ENCODE results near the gene ERN1. TPM values are rescaled to one million over a fixed set of nuclear protein-coding genes. Genes with fewer than 3 reads are reported as not detected.

ERN1 gene
- total and polyA plus RNA-seq, 2 of the 13 experiments (the other 11 are each of a cell fraction or from before 2014, with no cell fraction given), result 6.0 to 12.7 TPM

DNA sequence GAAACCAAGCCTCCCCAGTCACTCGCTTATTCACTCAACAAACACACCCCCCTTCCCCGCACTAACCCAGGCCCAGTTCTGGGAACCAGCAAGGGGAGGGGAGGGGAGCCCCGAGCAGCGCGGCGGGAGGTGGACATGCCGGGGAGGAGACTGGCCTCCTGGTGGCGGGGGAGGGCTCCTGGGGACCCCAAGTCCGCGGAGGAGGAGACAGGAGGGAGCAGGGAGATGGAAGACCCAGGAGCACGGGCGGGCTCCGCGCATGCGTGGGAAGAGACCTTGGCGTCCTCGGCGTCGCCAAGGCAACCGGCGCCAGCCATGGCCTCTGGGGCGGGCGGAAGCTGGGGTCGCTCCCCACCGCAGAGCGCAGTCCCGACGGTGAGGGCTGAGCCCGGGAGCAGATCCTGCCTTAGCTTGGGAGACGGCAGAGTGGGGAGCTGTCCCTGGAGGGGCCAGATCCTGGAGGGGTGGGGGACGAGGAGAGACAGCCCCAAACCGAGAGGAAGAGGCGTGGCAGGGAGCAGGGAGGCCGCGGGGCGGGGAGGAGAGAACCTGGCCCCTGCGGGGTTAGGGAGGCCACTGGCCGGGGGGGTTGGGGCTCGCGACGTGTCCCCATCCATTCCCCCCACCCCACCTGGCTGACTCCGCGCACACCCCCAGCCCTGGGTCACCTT, 131.8 kb downstream of the ERN1 start, which contains the start of gene PRR29 (continued):
- TF ChIP-seq, protein P1, sequence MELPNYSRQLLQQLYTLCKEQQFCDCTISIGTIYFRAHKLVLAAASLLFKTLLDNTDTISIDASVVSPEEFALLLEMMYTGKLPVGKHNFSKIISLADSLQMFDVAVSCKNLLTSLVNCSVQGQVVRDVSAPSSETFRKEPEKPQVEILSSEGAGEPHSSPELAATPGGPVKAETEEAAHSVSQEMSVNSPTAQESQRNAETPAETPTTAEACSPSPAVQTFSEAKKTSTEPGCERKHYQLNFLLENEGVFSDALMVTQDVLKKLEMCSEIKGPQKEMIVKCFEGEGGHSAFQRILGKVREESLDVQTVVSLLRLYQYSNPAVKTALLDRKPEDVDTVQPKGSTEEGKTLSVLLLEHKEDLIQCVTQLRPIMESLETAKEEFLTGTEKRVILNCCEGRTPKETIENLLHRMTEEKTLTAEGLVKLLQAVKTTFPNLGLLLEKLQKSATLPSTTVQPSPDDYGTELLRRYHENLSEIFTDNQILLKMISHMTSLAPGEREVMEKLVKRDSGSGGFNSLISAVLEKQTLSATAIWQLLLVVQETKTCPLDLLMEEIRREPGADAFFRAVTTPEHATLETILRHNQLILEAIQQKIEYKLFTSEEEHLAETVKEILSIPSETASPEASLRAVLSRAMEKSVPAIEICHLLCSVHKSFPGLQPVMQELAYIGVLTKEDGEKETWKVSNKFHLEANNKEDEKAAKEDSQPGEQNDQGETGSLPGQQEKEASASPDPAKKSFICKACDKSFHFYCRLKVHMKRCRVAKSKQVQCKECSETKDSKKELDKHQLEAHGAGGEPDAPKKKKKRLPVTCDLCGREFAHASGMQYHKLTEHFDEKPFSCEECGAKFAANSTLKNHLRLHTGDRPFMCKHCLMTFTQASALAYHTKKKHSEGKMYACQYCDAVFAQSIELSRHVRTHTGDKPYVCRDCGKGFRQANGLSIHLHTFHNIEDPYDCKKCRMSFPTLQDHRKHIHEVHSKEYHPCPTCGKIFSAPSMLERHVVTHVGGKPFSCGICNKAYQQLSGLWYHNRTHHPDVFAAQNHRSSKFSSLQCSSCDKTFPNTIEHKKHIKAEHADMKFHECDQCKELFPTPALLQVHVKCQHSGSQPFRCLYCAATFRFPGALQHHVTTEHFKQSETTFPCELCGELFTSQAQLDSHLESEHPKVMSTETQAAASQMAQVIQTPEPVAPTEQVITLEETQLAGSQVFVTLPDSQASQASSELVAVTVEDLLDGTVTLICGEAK (IDR thresholded peaks at IDR 0.05), result no peak
- TF ChIP-seq, protein P1 (CRISPR knock-in tag; IDR thresholded peaks at IDR 0.05), result no peak
- no peak for TF ChIP-seq SMARCE1 (IDR thresholded peaks at IDR 0.05; ENCODE audit: borderline replicate concordance)
- TF ChIP-seq, protein P2, sequence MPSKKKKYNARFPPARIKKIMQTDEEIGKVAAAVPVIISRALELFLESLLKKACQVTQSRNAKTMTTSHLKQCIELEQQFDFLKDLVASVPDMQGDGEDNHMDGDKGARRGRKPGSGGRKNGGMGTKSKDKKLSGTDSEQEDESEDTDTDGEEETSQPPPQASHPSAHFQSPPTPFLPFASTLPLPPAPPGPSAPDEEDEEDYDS (CRISPR knock-in tag; IDR thresholded peaks at IDR 0.05), result peak; percentile 54
- TF ChIP-seq TBX2 (CRISPR knock-in tag; IDR thresholded peaks at IDR 0.05; ENCODE audit: borderline replicate concordance), result peak; percentile 39; the same call in 1 of the 2 replicates
- TF ChIP-seq, protein P3, sequence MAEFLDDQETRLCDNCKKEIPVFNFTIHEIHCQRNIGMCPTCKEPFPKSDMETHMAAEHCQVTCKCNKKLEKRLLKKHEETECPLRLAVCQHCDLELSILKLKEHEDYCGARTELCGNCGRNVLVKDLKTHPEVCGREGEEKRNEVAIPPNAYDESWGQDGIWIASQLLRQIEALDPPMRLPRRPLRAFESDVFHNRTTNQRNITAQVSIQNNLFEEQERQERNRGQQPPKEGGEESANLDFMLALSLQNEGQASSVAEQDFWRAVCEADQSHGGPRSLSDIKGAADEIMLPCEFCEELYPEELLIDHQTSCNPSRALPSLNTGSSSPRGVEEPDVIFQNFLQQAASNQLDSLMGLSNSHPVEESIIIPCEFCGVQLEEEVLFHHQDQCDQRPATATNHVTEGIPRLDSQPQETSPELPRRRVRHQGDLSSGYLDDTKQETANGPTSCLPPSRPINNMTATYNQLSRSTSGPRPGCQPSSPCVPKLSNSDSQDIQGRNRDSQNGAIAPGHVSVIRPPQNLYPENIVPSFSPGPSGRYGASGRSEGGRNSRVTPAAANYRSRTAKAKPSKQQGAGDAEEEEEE (CRISPR knock-in tag; IDR thresholded peaks at IDR 0.05; ENCODE audit: borderline replicate concordance), result peak; percentile 91; the same call in 1 of the 2 replicates
- TF ChIP-seq NCOA2 (CRISPR knock-in tag; IDR thresholded peaks at IDR 0.05), result 0 out of 2 replicates have a peak, but pooled peaks have one; percentile 18
- TF ChIP-seq HES4 (CRISPR knock-in tag; IDR thresholded peaks at IDR 0.05; ENCODE audit: borderline replicate concordance), result 0 out of 2 replicates have a peak, but pooled peaks have one; percentile 60
- TF ChIP-seq CREM (IDR thresholded peaks at IDR 0.05), result no peak
- TF ChIP-seq CREM (CRISPR knock-in tag; IDR thresholded peaks at IDR 0.05), result no peak
- TF ChIP-seq MXD4 (CRISPR knock-in tag; IDR thresholded peaks at IDR 0.05), result 0 out of 2 replicates have a peak, but pooled peaks have one; percentile 34
- TF ChIP-seq, protein P4, sequence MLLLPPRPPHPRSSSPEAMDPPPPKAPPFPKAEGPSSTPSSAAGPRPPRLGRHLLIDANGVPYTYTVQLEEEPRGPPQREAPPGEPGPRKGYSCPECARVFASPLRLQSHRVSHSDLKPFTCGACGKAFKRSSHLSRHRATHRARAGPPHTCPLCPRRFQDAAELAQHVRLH (CRISPR knock-in tag; IDR thresholded peaks at IDR 0.05; ENCODE audit: borderline replicate concordance, low read depth), result peak; percentile 72; the same call in 1 of the 2 replicates
- TF ChIP-seq U2AF2 (IDR thresholded peaks at IDR 0.05; ENCODE audit: low read depth, low read length), result peak; percentile 95; the same call in 1 of the 2 replicates
- TF ChIP-seq ZNF616 (CRISPR knock-in tag; IDR thresholded peaks at IDR 0.05; ENCODE audit: low read depth), result peak; percentile 48; the same call in 1 of the 2 replicates
- TF ChIP-seq ZNF776 (CRISPR knock-in tag; IDR thresholded peaks at IDR 0.05), result peak; percentile 50; the same call in 1 of the 2 replicates

Data from HepG2 (cell line).